ENCODE results near the gene BACH2. TPM values are rescaled to one million over a fixed set of nuclear protein-coding genes. Genes with fewer than 3 reads are reported as not detected.

The BACH2 gene
- total RNA-seq, 4 donors from 2014 or later = 4.2 to 9.8 (median 5.8) TPM

DNA sequence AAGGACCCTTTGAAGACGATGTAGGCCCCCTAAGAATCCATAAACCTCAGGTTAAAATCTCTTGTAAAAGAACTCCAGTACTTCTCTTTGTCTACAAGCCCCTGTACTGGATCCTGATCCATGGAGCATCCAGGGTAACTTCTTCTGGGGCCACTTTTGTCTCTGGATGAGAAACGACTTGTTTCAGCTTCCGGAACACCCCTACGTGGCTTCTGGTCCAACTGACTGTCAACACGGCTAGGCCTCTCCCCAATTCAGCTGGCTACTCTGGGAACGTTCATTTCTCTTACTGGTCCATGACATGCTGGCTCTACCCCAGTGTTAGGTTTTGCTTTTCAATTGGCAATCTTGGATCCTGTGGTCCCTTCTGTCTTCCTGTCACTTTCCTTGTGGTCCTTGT, 198.0 kb downstream of the BACH2 start:
- intact Hi-C loops (cut with DNase I) = loop anchor here (5.0 to 10.0 kb wide), 3 partner anchors 119 to 276 kb away; partner anchors contain the start of gene BACH2
- Histone ChIP-seq H3K27me3 (no peaks in the 10 kb centered on the region), H3K9me3 (no peaks in the 10 kb centered on the region), H3K4me1 (peaks cover 22 to 33% (median 32%) of the 10 kb centered on the region in 4 donors), H3K36me3 (no peaks in the 10 kb centered on the region), H3K4me3 (no peak overlapping the region), H3K27ac (replicated peaks in 1 of 4) (peak overlapping the region; percentile 81 to 85 (median 82))
- TF ChIP-seq POLR2A (IDR thresholded peaks at IDR 0.05; ENCODE audit: low read depth) = no peak
- TF ChIP-seq POLR2AphosphoS5 (IDR thresholded peaks at IDR 0.05) = no peak
- TF ChIP-seq EP300 (IDR thresholded peaks at IDR 0.05) = no peak
- no peak for TF ChIP-seq CTCF (IDR thresholded peaks at IDR 0.05)
- WGBS = 34% methylated on average over 6 of the region's 6 CpGs
- DNase-seq (ENCODE audit: extremely low spot score) = no peak

- WGBS = 14% methylated on average over 4 of the region's 4 CpGs
- peak; percentile 97 for DNase-seq (ENCODE audit: extremely low spot score)
- intact Hi-C loops (cut with DNase I) = loop anchor here (5.0 to 10.0 kb wide), 3 partner anchors 119 to 277 kb away; partner anchors contain the start of gene BACH2
- peaks cover 22 to 33% (median 32%) of the 10 kb centered on the region in 4 donors for H3K4me1 ChIP-seq
- H3K27ac ChIP-seq (replicated peaks in 1 of 4) = peak overlapping the region; percentile 81 to 85 (median 82)
- H3K36me3 ChIP-seq = no peaks in the 10 kb centered on the region
- H3K4me3 ChIP-seq = no peak overlapping the region
- peak; percentile 33 to 54 (median 44) for TF ChIP-seq CTCF (IDR thresholded peaks at IDR 0.05)
- peak in 1 of 2 donors; percentile 75 for TF ChIP-seq POLR2AphosphoS5 (IDR thresholded peaks at IDR 0.05)
- no peak for TF ChIP-seq EP300 (IDR thresholded peaks at IDR 0.05)
- no peak for TF ChIP-seq POLR2A (IDR thresholded peaks at IDR 0.05; ENCODE audit: low read depth)
- H3K27me3 ChIP-seq = no peaks in the 10 kb centered on the region
- H3K9me3 ChIP-seq = no peaks in the 10 kb centered on the region
Measured at GRCh38 chr6:90098001-90098531, 198.6 kb downstream of the BACH2 start.

- Histone ChIP-seq H3K27me3 (no peaks in the 10 kb centered on the region), H3K27ac (replicated peaks in 1 of 4) (peak overlapping the region; percentile 81 to 85 (median 82)), H3K4me1 (peaks cover 22 to 33% (median 32%) of the 10 kb centered on the region in 4 donors), H3K36me3 (no peaks in the 10 kb centered on the region), H3K4me3 (no peak overlapping the region), H3K9me3 (no peaks in the 10 kb centered on the region)
- no peak for TF ChIP-seq EP300 (IDR thresholded peaks at IDR 0.05)
- TF ChIP-seq CTCF (IDR thresholded peaks at IDR 0.05) = no peak
- TF ChIP-seq POLR2A (IDR thresholded peaks at IDR 0.05; ENCODE audit: low read depth) = no peak
- no peak for TF ChIP-seq POLR2AphosphoS5 (IDR thresholded peaks at IDR 0.05)
- intact Hi-C loops (cut with DNase I) = loop anchor here (5.0 to 10.0 kb wide), 3 partner anchors 120 to 277 kb away; partner anchors contain the start of gene BACH2
- 68% methylated on average over 7 of the region's 7 CpGs for WGBS
- DNase-seq (ENCODE audit: extremely low spot score) = no peak
Measured at GRCh38 chr6:90097356-90097755, 199.3 kb downstream of the BACH2 start.

GRCh38 chr6:90096818-90097217, 199.8 kb downstream of the BACH2 start:
- intact Hi-C loops (cut with DNase I) = loop anchor here (5.0 to 10.0 kb wide), 3 partner anchors 120 to 278 kb away; partner anchors contain the start of gene BACH2
- 91% methylated on average over 4 of the region's 4 CpGs for WGBS
- peaks cover 22 to 33% (median 32%) of the 10 kb centered on the region in 4 donors for H3K4me1 ChIP-seq
- no peaks in the 10 kb centered on the region for H3K27me3 ChIP-seq
- no peaks in the 10 kb centered on the region for H3K36me3 ChIP-seq
- H3K27ac ChIP-seq (replicated peaks in 1 of 4) = peak overlapping the region; percentile 81 to 85 (median 82)
- H3K4me3 ChIP-seq = no peak overlapping the region
- no peak for DNase-seq (ENCODE audit: extremely low spot score)
- TF ChIP-seq EP300 (IDR thresholded peaks at IDR 0.05) = no peak
- TF ChIP-seq POLR2A (IDR thresholded peaks at IDR 0.05; ENCODE audit: low read depth) = no peak
- no peak for TF ChIP-seq CTCF (IDR thresholded peaks at IDR 0.05)
- TF ChIP-seq POLR2AphosphoS5 (IDR thresholded peaks at IDR 0.05) = no peak
- no peaks in the 10 kb centered on the region for H3K9me3 ChIP-seq
